Aortic smooth muscle cell (primary cell): ENCODE data around the gene ZNF770. TPM values are rescaled to one million over a fixed set of nuclear protein-coding genes. Genes with fewer than 3 reads are reported as not detected.

Source experiments
- total RNA-seq: library from RNA; depleted of rRNA; stranded (reverse); fragments of >200 nt; gene quantifications from 2 replicates; pipeline ENCODE4 v1.2.3, GENCODE V29; 2014

Gene ZNF770, protein sequence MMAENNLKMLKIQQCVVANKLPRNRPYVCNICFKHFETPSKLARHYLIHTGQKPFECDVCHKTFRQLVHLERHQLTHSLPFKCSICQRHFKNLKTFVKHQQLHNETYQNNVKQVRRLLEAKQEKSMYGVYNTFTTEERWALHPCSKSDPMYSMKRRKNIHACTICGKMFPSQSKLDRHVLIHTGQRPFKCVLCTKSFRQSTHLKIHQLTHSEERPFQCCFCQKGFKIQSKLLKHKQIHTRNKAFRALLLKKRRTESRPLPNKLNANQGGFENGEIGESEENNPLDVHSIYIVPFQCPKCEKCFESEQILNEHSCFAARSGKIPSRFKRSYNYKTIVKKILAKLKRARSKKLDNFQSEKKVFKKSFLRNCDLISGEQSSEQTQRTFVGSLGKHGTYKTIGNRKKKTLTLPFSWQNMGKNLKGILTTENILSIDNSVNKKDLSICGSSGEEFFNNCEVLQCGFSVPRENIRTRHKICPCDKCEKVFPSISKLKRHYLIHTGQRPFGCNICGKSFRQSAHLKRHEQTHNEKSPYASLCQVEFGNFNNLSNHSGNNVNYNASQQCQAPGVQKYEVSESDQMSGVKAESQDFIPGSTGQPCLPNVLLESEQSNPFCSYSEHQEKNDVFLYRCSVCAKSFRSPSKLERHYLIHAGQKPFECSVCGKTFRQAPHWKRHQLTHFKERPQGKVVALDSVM
- total RNA-seq = 21.3 and 22.2 TPM in 2 replicates

DNA sequence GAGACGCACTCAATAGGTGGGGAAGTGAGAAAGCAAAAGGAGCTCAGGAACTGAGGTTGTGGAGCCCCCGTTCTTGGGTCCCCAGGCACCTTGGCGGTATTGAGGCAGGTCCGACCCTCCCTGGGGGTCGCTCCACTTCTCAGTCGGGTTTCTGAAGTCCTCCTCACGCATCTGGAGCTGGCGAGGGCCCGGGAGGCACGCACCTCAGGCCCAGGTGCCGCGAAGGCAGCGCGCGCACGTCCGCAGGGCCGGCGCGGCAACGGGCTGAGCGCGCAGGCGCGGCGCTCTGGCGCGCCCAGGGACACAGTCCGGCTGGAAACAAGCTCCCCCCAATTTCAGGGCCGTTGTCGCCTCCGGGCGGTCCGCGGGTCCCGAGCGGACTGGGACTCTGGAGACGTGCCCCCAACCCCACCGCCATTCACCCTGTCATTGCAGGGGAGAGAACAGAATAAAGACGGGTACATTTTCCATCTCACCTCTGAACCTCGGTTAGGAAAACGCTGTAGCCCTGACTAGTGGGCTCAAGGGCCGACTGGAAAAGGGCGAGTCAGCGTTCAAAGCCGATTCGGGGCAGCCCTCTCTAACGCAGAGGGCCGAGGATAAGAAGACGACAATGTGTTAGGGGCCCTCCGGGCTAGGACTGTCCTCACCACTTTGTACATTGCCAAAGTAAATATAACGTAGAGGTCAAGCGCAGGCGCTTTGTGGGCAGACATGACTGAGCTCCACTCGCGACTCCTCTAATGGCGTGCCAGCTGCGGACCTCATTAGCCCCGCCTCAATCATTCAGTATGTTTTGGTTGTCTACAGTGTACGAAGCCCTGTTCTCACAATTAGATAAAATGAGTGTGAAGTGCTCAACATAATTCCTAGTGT lies at the start of gene ZNF770:
Gene ZNF770, minus strand, starts transcription at position 261 of the 876 bp plus-strand sequence. CDS start 4,853 bp downstream, outside the sequence.

DNA sequence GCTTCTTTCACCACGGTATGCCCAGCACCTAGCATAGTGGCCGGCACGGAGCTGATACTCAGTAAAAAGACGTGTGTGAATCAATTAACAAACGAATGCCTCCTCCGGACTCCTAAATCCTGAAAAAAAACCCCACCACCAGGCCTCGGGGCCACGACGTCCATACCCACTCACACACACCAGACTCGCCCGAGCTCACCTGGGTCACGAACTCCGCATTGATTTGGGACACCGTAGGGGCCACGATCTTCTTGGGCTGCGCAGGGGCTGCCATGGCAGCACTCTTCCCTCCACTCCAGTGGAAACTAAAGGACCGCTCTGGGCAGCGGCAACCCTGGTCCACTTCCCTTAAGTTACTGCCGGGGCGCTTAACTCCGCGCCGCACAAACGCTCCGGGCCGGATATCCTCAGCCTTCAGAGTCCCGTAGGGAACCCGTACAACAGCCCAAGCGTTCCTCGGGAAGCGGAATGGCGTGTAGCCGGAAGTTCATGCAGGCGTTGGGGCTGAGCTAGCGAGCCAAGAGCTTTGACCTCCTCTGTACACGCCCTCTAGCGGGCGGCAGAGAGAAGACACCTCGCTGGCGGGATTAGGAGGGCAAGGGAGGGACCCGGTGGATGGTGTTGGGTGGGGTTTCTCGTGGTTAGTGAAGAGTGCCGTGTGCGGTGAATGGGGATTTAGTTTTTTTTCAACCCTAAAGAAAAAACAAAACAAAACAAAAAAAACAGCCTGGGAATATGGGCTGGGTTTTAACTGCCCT lies 18.6 kb downstream of the ZNF770 start, which contains the start of gene AQR:
Gene AQR, minus strand, starts transcription at position 403 of the 758 bp plus-strand sequence. Its CDS starts 129 bp downstream, at position 274.

Other genes with a start within 250 kb of the ZNF770 start
- gene GJD2, start 233.3 kb downstream of the ZNF770 start, total RNA-seq = not detected in 2 replicates
- 0.12 TPM in 1 of 2 replicates, not detected in the other for gene ACTC1, start 192.7 kb downstream of the ZNF770 start, total RNA-seq
- 16.8 and 20.8 TPM in 2 replicates for gene AQR, start 18.5 kb downstream of the ZNF770 start, total RNA-seq
- gene NANOGP8, start 97.0 kb upstream of the ZNF770 start, total RNA-seq = not detected in 2 replicates